ENCODE measurements around the gene NDUFS7. TPM values are rescaled to one million over a fixed set of nuclear protein-coding genes. Genes with fewer than 3 reads are reported as not detected.

Gene NDUFS7
- total RNA-seq, 2 experiments from 2014 or later: 99.4 to 104 TPM

- POLR2A ChIA-PET: no interaction called here
- CTCF ChIA-PET: no interaction called here
Measured at GRCh38 chr19:1362387-1363257, 21.1 kb upstream of the NDUFS7 start.

- POLR2A ChIA-PET: no interaction called here
- CTCF ChIA-PET: interaction anchor here (1.0 kb wide), 1 partner anchor 20 kb away, joined by 4 read pairs; no protein-coding TSS in a partner anchor
Measured at GRCh38 chr19:1363599-1363998, 20.1 kb upstream of the NDUFS7 start.

GRCh38 chr19:1364070-1364704 is 19.5 kb upstream of the NDUFS7 start:
- ChIA-PET POLR2A (interaction anchor here (0.8 to 1.1 kb wide), 2 partner anchors 19 to 95 kb away, joined by 3 to 4 read pairs; no protein-coding TSS in a partner anchor), CTCF (interaction anchor here (0.7 to 1.1 kb wide), 3 partner anchors 10 to 105 kb away, joined by 3 to 4 read pairs (median 4); a partner anchor contains a TSS)

- CTCF ChIA-PET: no interaction called here
- POLR2A ChIA-PET: interaction anchor here (0.6 to 1.1 kb wide), 2 partner anchors 17 to 24 kb away, joined by 4 to 7 read pairs; no protein-coding TSS in a partner anchor
Measured at GRCh38 chr19:1365319-1366269, 18.1 kb upstream of the NDUFS7 start.

GRCh38 chr19:1366296-1366695 is 17.4 kb upstream of the NDUFS7 start:
- CTCF ChIA-PET: no interaction called here
- POLR2A ChIA-PET: no interaction called here

- ChIA-PET CTCF (no interaction called here), POLR2A (no interaction called here)
Measured at GRCh38 chr19:1366899-1367870, 16.5 kb upstream of the NDUFS7 start.

GRCh38 chr19:1369214-1369805 is 14.4 kb upstream of the NDUFS7 start:
- POLR2A ChIA-PET: no interaction called here
- CTCF ChIA-PET: no interaction called here

GRCh38 chr19:1370579-1371361 is 12.9 kb upstream of the NDUFS7 start:
- CTCF ChIA-PET: interaction anchor here (1.2 kb wide), 1 partner anchor 55 kb away, joined by 3 read pairs; no protein-coding TSS in a partner anchor
- POLR2A ChIA-PET: interaction anchor here (0.6 kb wide), 1 partner anchor 190 kb away, joined by 7 read pairs; no protein-coding TSS in a partner anchor

GRCh38 chr19:1373042-1373533 is 10.6 kb upstream of the NDUFS7 start:
- ChIA-PET POLR2A (no interaction called here), CTCF (interaction anchor here (0.5 to 1.0 kb wide), 3 partner anchors 129 to 309 kb away, joined by 3 read pairs; no protein-coding TSS in a partner anchor)

GRCh38 chr19:1373534-1374249 is 10.0 kb upstream of the NDUFS7 start:
- POLR2A ChIA-PET: no interaction called here
- CTCF ChIA-PET: interaction anchor here (0.5 kb wide), 1 partner anchor 309 kb away, joined by 3 read pairs; no protein-coding TSS in a partner anchor

- ChIA-PET POLR2A (no interaction called here), CTCF (no interaction called here)
Measured at GRCh38 chr19:1374250-1374577, 9.5 kb upstream of the NDUFS7 start.

- CTCF ChIA-PET: no interaction called here
- POLR2A ChIA-PET: no interaction called here
Measured at GRCh38 chr19:1376415-1376805, 7.3 kb upstream of the NDUFS7 start.

- POLR2A ChIA-PET: no interaction called here
Measured at GRCh38 chr19:1377176-1377964, 6.3 kb upstream of the NDUFS7 start.

GRCh38 chr19:1377965-1378785 is 5.5 kb upstream of the NDUFS7 start:
- POLR2A ChIA-PET: no interaction called here
- CTCF ChIA-PET: interaction anchor here (1.0 kb wide), 1 partner anchor 99 kb away, joined by 3 read pairs; no protein-coding TSS in a partner anchor

More at GRCh38 chr19:1377176-1377964, 6.3 kb upstream of the NDUFS7 start:
- CTCF ChIA-PET: interaction anchor here (1.0 kb wide), 1 partner anchor 98 kb away, joined by 3 read pairs; no protein-coding TSS in a partner anchor
